AG08395 (cell line): ENCODE data around the gene BIRC7.
A peak's percentile ranks its signal among the peaks of the same experiment; 100 is the strongest.

Experiments
- DNase-seq: peaks from one replicate; pipeline ENCODE4 v3.0.0; 2012; ENCODE audit warnings: mixed read lengths, low spot score

Gene BIRC7

GRCh38 chr20:63225082-63225454 lies 10.6 kb upstream of the BIRC7 start:
- no peak for DNase-seq

GRCh38 chr20:63226042-63226943 lies 9.4 kb upstream of the BIRC7 start:
- no peak for DNase-seq

- DNase-seq = no peak
These were observed 8.4 kb upstream of the BIRC7 start for GRCh38 chr20:63227260-63227659.

- no peak for DNase-seq
These were observed 6.9 kb upstream of the BIRC7 start for GRCh38 chr20:63228806-63229205.

- peak; percentile 73 for DNase-seq
These were observed 4.9 kb upstream of the BIRC7 start for GRCh38 chr20:63230800-63231268.

- peak; percentile 81 for DNase-seq
These were observed 3.3 kb upstream of the BIRC7 start for GRCh38 chr20:63232235-63233060.

- no peak for DNase-seq
These were observed 2.7 kb upstream of the BIRC7 start for GRCh38 chr20:63233061-63233344.

GRCh38 chr20:63233924-63234323 lies 1.8 kb upstream of the BIRC7 start:
- DNase-seq = no peak

- no peak for DNase-seq
These were observed 859 bp upstream of the BIRC7 start for GRCh38 chr20:63234693-63235398.

- DNase-seq = no peak
These were observed 572 bp downstream of the BIRC7 start for GRCh38 chr20:63236116-63236837.

- DNase-seq = no peak
These were observed 2.3 kb downstream of the BIRC7 start for GRCh38 chr20:63238031-63238430.

GRCh38 chr20:63238514-63239125 lies 2.9 kb downstream of the BIRC7 start:
- DNase-seq = no peak

- no peak for DNase-seq
These were observed 3.7 kb downstream of the BIRC7 start for GRCh38 chr20:63239431-63239830.

- no peak for DNase-seq
These were observed 4.3 kb downstream of the BIRC7 start for GRCh38 chr20:63240004-63240403.

GRCh38 chr20:63241272-63241671 lies 5.6 kb downstream of the BIRC7 start:
- DNase-seq = no peak

- no peak for DNase-seq
These were observed 7.0 kb downstream of the BIRC7 start for GRCh38 chr20:63242736-63243135.

GRCh38 chr20:63243604-63244247 lies 8.0 kb downstream of the BIRC7 start:
- DNase-seq = no peak

GRCh38 chr20:63244468-63244867 lies 8.8 kb downstream of the BIRC7 start:
- DNase-seq = no peak

- DNase-seq = no peak
These were observed 11.0 kb downstream of the BIRC7 start for GRCh38 chr20:63246490-63247288.

- no peak for DNase-seq
These were observed 12.0 kb downstream of the BIRC7 start for GRCh38 chr20:63247671-63248228.
